Glutamatergic neuron (in vitro differentiated cells): ENCODE data around the gene FA2H. TPM values are rescaled to one million over a fixed set of nuclear protein-coding genes. Genes with fewer than 3 reads are reported as not detected.
"Not testable (repeated sequence)": the region's sequence is repeated elsewhere in the genome, so short reads cannot be mapped to it uniquely, and the experiment has no call there.

Source experiments
- DNase-seq: peaks from one replicate; pipeline ENCODE4 v3.0.0; 2022
- H3K27ac Mint-ChIP-seq: one replicate; pipeline ENCODE4 v1.8.0; 2020; ENCODE audit warnings: mild to moderate bottlenecking, mixed read lengths, inconsistent platforms; ENCODE audit not compliant: unreplicated experiment
- H3K27me3 Mint-ChIP-seq: one replicate; pipeline ENCODE4 v1.8.0; 2020; ENCODE audit warnings: mild to moderate bottlenecking, moderate library complexity, mixed read lengths, inconsistent platforms; ENCODE audit not compliant: unreplicated experiment
- H3K36me3 Mint-ChIP-seq: one replicate; pipeline ENCODE4 v1.8.0; 2020; ENCODE audit warnings: mild to moderate bottlenecking, mixed read lengths, inconsistent platforms; ENCODE audit not compliant: unreplicated experiment
- H3K4me1 Mint-ChIP-seq: one replicate; pipeline ENCODE4 v1.8.0; 2020; ENCODE audit warnings: mild to moderate bottlenecking, low read depth, mixed read lengths, inconsistent platforms; ENCODE audit not compliant: unreplicated experiment
- H3K4me3 Mint-ChIP-seq: one replicate; pipeline ENCODE4 v1.8.0; 2020; ENCODE audit warnings: mild to moderate bottlenecking, mixed read lengths, inconsistent platforms; ENCODE audit not compliant: unreplicated experiment
- H3K9me3 Mint-ChIP-seq: one replicate; pipeline ENCODE4 v1.8.0; 2020; ENCODE audit warnings: mild to moderate bottlenecking, moderate library complexity, mixed read lengths, inconsistent platforms; ENCODE audit not compliant: unreplicated experiment
- total RNA-seq: library from RNA; stranded (reverse); fragmentation: NEBNext Ultra II Directional; extraction: Animal tissue kit (Norgen Biotek cat#: 25700); gene quantifications from one replicate; pipeline ENCODE4 v1.2.1, GENCODE V29; 2021; ENCODE audit not compliant: unreplicated experiment
- TF ChIP-seq, protein P1 (sequence below): fragments of 200-600 bp; sonication (generic); IDR thresholded peaks from one replicate; pipeline ENCODE4 v1.5.0; 2021; ENCODE audit not compliant: partially characterized antibody, unreplicated experiment

FA2H gene
- total RNA-seq, 1 donor from 2014 or later = not detected

DNA sequence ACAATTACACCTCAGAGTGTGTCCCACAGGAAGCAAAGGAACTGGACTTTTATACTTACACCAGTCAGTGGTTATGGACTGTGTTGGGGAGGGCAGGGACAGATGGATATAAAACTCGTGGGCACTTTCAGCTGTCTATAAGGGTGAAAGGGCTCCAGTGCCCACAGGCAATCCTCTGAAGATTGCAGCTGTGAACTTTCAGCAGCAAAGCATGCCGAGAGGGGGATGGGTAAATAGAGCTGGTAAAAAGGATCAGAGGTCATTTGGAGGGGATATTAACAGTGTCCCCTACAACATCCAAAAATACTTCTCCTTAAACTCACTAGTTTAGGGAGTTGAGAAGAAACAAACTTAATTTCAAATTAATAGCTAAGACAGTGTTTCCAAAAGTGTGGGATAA lies 94.6 kb downstream of the FA2H start:
- no peak overlapping the region for H3K4me3 Mint-ChIP-seq
- TF ChIP-seq, protein P1, sequence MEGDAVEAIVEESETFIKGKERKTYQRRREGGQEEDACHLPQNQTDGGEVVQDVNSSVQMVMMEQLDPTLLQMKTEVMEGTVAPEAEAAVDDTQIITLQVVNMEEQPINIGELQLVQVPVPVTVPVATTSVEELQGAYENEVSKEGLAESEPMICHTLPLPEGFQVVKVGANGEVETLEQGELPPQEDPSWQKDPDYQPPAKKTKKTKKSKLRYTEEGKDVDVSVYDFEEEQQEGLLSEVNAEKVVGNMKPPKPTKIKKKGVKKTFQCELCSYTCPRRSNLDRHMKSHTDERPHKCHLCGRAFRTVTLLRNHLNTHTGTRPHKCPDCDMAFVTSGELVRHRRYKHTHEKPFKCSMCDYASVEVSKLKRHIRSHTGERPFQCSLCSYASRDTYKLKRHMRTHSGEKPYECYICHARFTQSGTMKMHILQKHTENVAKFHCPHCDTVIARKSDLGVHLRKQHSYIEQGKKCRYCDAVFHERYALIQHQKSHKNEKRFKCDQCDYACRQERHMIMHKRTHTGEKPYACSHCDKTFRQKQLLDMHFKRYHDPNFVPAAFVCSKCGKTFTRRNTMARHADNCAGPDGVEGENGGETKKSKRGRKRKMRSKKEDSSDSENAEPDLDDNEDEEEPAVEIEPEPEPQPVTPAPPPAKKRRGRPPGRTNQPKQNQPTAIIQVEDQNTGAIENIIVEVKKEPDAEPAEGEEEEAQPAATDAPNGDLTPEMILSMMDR = no peak
- H3K4me1 Mint-ChIP-seq = peaks cover 2% of the 10 kb centered on the region
- DNase-seq = no peak
- H3K36me3 Mint-ChIP-seq = no peaks in the 10 kb centered on the region
- no peaks in the 10 kb centered on the region for H3K9me3 Mint-ChIP-seq
- no peak overlapping the region for H3K27ac Mint-ChIP-seq
- peaks cover 4% of the 10 kb centered on the region for H3K27me3 Mint-ChIP-seq

DNA sequence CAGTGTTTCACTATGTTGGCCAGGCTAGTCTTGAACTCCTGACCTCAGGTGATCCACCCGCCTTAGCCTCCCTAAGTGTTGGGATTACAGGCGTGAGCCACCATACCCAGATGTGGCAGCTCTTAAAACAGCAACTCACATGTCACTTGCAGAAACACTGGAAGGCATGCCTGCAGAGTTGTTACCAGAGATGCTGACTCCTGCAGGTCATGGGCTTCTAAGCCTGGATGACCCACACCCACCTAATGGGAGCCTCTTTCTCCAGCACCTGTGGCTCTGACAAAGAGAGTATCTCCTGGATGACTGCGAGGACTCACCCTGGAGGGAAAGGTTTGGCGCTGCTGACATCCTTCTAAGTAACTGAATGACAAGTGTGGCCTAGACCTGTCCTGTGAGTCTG lies 96.8 kb downstream of the FA2H start:
- TF ChIP-seq, protein P1 = no peak
- H3K27ac Mint-ChIP-seq = no peak overlapping the region
- no peaks in the 10 kb centered on the region for H3K36me3 Mint-ChIP-seq
- no peaks in the 10 kb centered on the region for H3K9me3 Mint-ChIP-seq
- H3K4me3 Mint-ChIP-seq = no peak overlapping the region
- DNase-seq = no peak
- H3K4me1 Mint-ChIP-seq = peaks cover 2% of the 10 kb centered on the region
- peaks cover 4% of the 10 kb centered on the region for H3K27me3 Mint-ChIP-seq

DNA sequence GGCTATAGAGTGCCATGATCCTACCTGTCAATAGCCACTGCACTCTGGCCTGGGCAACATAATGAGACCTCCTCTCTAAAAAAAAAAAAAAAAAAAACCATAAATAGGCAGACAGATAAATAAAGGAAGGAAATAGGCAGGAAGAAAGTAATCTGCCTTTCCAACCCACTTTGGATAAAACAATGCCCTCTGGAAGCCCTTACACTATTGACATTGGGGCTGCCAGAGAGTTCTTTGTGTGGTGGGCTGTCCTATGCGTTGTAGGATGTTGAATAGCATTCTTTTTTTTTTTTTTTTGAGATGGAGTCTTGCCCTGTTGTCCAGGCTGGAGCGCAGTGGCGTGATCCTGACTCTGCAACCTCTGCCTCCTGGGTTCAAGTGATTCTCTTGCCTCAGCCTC lies 100.7 kb downstream of the FA2H start:
- H3K4me3 Mint-ChIP-seq = no peak overlapping the region
- H3K9me3 Mint-ChIP-seq = no peaks in the 10 kb centered on the region
- no peaks in the 10 kb centered on the region for H3K36me3 Mint-ChIP-seq

DNA sequence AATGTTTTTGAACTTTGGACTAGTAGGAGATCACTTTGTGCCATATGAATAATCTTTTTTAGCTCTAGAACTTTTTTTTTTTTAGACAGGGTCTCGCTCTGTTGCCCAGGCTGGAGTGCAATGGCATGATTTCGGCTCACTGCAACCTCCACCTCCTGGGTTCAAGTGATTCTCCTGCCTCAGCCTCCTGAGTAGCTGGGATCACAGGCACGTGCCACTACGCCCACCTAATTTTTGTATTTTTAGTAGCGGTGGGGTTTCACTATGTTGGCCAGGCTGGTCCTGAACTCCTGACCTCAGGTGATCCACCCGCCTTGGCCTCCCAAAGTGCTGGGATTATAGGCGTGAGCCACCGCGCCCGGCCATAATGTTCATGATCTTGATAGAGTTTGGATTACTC lies 105.7 kb downstream of the FA2H start:
- H3K27me3 Mint-ChIP-seq, H3K4me1 Mint-ChIP-seq, H3K36me3 Mint-ChIP-seq, H3K4me3 Mint-ChIP-seq, H3K27ac Mint-ChIP-seq, DNase-seq, H3K9me3 Mint-ChIP-seq: not testable (repeated sequence)

More for the DNA sequence above, 100.7 kb downstream of the FA2H start:
- H3K27ac Mint-ChIP-seq = no peak overlapping the region
- TF ChIP-seq, protein P1 = no peak
- no peak for DNase-seq
- H3K4me1 Mint-ChIP-seq = no peaks in the 10 kb centered on the region
- no peaks in the 10 kb centered on the region for H3K27me3 Mint-ChIP-seq

DNA sequence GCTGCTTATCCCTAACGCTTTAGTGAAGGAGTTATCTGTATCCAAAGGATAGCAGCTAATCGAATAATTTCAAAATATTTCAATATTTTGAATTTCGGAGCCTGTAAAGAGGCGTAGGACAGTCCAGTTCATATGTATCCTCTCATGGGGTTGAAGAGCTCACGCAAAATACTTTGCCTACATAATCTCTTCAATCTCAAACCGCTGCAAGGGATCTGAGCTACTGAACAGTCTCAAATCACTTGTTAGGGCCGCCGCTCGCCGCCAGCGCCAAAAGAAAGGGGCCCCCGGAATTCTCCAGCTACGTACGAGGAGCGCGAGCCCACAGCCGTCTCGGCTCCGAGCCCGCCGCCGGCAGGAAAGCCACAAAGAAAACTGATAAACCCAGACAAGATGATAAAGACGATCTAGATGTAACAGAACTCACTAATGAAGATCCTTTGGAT lies 107.3 kb downstream of the FA2H start:
- peak; percentile 35 for DNase-seq
- peak overlapping the region; percentile 96 for H3K4me3 Mint-ChIP-seq
- no peaks in the 10 kb centered on the region for H3K27me3 Mint-ChIP-seq
- peaks cover 4% of the 10 kb centered on the region for H3K4me1 Mint-ChIP-seq
- TF ChIP-seq, protein P1 = no peak
- peaks cover 3% of the 10 kb centered on the region for H3K9me3 Mint-ChIP-seq
- no peaks in the 10 kb centered on the region for H3K36me3 Mint-ChIP-seq
- H3K27ac Mint-ChIP-seq = peak overlapping the region; percentile 69
